RPMI7951 (cell line): ENCODE results near the gene ANKS1A. TPM values are rescaled to one million over a fixed set of nuclear protein-coding genes. Genes with fewer than 3 reads are reported as not detected.

Experiments used
- DNase-seq: peaks from one replicate; pipeline ENCODE4 v3.0.0-alpha.2; 2012; ENCODE audit warnings: low read depth
- total RNA-seq: library from RNA; depleted of rRNA; stranded (reverse); fragments of >200 nt; shearing (Covaris generic); gene quantifications from 2 replicates; pipeline ENCODE4 v1.2.3, GENCODE V29; 2014

The ANKS1A gene
- total RNA-seq, 1 experiment from 2014 or later: 7.4 TPM

DNA sequence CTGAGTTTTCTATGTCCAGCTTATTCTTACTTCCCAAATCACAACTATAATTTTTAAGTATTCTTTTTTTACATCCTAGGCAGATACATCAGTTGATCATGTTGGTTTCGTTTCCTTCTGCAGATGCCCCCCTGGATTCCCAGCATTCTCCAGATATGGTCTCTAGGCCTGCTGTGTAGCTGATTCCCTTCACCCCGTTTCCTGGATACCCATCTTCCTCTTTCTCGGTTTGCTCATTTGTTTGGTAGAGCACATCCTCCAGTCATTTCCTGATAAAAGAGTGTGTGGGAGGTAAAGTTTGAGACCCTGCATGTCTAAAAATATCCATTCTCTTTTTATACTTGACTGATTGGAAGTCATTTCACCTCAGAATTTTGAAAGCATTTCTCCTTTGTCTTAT lies 66.4 kb downstream of the ANKS1A start:
- DNase-seq: no peak

DNA sequence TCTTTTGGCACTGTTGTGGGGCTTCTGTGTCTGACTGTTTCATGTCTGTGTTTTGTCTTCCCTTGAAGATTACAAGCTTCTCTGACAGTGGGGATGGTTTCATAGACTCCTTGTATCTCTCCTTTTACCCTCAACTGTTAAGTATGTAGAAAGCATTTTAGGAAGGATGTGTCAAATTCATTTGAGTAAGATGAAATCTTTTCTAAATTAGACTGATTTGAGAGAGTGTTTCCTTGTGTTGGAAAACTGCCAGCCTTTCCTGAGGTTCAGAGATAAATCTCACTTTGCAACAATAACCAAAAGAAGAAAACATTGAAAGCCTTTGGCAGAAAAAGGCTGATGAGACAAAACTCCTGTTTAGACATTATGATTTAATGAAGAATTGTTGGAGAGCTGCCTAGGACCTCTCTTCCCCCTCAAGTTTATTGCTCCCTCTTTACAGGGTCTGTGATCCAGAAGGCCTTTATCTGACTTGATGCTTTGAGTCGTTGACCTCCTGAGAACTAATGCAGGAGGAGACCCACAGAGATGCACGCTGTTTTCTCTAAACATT lies 68.3 kb downstream of the ANKS1A start:
- no peak for DNase-seq

GRCh38 chr6:34958734-34959133 lies 69.7 kb downstream of the ANKS1A start:
- DNase-seq: no peak

DNA sequence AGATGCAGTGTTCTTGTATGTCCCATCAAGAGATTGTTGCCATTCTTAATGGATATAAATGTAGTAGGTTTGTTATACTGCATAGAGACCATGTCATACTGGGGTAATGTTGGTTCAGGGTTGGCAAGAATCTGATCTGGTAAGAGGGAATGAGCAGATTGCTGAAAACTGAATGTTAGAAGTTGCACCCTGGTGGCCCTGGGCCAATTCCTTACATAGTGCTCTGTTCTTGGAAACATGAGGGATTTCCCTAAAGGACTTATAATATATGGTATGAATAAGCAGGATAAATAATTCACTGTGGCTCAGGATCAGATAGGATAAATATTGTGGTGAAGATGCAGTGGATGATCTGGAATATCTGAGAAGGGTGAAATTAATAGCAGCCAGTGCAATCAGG lies 70.2 kb downstream of the ANKS1A start:
- no peak for DNase-seq

DNA sequence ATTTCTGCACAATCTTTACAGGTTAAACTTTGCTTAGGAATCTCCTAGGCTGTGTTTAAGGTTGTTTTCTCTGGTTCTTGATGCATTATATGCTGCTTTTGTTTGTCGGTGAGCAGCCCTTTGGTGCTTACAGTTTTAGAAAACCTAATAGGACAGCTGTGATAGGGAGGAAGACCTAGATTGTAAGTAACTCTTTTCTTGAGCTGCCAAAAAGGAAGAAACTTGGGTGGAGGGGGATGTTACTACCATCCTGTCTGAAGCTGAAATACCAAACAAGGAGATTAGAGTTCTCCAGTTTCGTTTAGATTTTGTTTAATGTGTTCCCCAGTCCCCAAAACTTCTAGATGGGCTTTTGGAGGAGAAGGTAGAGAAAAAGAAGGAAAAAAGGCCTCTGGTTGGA lies 72.0 kb downstream of the ANKS1A start:
- DNase-seq: no peak

GRCh38 chr6:34961574-34961973 lies 72.5 kb downstream of the ANKS1A start:
- no peak for DNase-seq

GRCh38 chr6:34964564-34964963 lies 75.5 kb downstream of the ANKS1A start:
- peak; percentile 8 for DNase-seq

DNA sequence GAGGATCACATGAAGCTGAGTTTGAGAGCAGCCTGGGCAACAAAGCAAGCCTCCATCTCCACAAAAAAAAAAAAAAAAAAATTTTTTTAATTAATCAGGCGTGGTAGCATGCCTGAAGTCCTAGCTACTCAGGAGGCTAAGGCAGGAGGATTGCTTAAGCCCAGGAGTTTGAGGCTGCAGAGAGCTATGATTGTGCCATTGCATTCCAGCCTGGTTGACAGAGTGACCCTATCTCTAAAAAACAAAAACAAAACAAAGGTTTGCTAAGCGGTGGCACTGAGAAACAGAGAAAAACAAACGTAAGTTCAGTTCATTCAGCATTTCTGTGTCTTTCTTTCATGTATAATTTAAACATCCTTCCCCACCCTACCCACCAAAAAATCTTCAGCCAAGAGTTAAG lies 78.4 kb downstream of the ANKS1A start:
- no peak for DNase-seq

- peak; percentile 22 for DNase-seq
These were observed 80.7 kb downstream of the ANKS1A start for GRCh38 chr6:34969662-34970265.

- DNase-seq: peak; percentile 62
These were observed 81.4 kb downstream of the ANKS1A start for GRCh38 chr6:34970488-34970887.

GRCh38 chr6:34970957-34971356 lies 81.9 kb downstream of the ANKS1A start:
- DNase-seq: peak; percentile 31

DNA sequence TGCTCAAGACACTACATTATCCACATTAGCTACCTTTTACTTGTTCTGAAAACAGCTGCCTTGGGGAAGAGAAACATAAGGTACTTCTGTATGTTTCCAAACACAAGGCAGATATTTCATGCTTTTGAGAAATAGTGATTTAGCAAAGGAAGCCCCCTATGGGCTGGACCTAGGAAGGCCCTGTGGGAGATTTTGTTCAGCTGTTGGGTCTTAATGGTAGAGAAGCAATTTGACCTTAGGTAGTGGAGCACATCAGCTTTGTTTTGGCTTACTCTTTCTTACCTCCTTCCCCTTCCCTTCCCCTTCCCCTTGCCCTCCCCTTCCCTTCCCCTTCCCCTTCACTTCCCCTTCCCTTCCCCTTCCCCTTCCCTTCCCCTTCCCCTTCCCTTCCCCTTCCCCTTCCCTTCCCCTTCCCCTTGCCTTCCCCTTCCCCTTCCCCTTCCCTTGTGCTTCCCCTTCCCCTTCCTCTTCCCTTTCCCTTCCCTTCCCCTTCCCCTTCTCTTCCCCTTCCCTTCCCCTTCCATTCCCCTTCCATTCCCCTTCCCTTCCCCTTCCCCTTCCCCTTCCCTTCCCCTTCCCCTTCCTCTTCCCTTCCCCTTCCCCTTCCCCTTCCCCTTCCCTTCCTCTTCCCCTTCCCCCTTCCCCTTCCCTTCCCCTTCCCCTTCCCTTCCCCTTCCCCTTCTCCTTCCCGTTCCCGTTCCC lies 84.6 kb downstream of the ANKS1A start:
- DNase-seq: no peak

- DNase-seq: no peak
These were observed 85.2 kb downstream of the ANKS1A start for GRCh38 chr6:34974249-34974642.

GRCh38 chr6:34976239-34976638 lies 87.2 kb downstream of the ANKS1A start:
- no peak for DNase-seq

DNA sequence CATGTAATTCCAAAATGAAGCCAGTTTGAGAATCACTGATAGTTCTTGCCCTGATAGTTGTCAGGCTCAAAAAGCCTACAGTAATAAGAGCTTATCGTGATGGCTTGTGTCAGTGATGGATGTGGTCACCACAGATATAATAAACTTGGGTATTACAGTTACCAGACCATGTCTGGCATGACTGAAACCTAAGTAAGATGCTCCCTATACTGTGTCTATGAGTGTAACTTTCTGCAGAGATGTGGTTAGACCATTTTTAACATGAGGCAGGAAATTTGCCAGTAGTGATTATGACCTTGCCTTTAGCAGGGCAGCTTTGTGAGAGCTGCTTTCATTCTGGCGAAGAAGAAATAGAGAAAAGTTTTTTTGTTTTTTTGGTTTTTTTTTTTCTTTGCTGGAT lies 90.2 kb downstream of the ANKS1A start:
- no peak for DNase-seq

DNA sequence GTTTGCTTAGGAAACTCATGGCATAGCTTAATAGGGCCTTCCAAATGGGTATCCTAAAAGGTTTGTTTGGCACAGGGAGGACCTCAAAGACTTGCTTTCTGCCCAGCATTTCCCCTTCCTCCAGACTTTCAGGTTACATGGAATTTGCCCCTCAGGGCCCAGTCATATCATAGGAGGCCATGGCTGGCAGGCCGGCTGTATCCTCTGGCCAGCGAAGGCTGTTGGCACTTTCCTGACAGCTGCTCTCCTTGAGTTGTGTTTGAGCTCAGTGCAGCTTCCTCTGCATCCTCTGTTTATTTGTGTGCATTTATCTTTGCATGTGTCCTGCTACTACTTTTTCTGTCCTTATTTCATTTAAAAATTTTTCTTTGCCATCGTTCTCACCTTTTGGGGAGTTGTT lies 90.9 kb downstream of the ANKS1A start:
- no peak for DNase-seq

- DNase-seq: no peak
These were observed 92.3 kb downstream of the ANKS1A start for GRCh38 chr6:34981366-34981765.

DNA sequence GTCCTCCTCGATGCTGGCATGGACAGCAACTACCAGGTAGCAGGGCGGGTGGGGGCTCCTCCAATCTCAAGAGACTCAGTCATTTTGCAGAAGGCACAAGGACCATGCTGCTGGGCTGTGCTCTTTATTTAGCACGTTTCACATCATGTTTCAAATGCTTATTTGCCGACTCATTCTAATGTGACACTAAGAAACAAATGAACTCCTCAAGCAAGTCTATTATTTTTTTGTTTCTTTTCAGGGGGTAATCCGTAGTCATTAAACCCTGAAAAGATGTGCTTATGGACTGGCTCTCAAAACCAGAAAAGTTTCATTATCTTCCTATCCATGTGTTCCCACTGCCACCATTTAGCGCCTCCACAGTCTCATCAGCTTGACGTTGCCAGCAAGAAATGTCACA lies 92.9 kb downstream of the ANKS1A start:
- DNase-seq: peak; percentile 15

DNA sequence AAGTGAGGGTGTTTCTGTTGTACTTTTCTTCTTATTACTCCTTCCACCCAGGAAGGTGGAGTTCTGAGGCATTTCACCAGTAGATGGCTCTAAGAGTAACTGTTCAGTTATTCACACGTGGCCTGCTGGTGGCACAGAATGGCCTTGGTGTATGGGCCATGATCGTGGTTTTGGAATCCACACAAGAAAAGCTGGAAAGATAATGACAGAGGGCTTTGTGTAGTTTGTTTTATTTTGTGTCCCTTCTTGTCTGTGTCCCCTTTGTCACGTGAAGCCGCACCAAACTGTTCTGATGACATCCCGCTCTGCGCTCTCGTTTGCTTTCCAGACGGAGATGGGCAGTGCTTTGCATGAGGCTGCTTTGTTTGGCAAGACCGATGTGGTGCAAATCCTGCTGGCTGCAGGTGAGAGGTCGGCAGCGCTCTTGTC lies 93.4 kb downstream of the ANKS1A start:
- peak; percentile 31 for DNase-seq

DNA sequence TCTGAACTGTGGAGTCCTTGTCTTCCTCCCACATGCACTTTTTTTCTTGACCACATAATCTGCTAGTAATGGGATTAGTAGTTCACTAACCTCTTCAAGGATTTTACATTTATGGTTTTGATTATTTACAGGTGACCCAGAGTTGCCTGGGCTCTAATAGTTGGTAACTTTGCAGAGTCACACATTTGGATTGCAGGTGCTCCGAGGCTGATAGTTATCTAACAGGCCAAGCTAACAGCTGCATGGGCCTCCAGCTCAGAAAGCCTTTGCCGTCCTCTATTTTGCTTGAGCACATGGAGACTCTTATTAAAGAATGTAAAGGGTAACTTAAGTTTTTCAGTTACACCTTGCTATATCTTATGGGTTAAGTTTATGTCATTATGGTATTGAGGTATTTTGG lies 95.4 kb downstream of the ANKS1A start:
- no peak for DNase-seq

DNA sequence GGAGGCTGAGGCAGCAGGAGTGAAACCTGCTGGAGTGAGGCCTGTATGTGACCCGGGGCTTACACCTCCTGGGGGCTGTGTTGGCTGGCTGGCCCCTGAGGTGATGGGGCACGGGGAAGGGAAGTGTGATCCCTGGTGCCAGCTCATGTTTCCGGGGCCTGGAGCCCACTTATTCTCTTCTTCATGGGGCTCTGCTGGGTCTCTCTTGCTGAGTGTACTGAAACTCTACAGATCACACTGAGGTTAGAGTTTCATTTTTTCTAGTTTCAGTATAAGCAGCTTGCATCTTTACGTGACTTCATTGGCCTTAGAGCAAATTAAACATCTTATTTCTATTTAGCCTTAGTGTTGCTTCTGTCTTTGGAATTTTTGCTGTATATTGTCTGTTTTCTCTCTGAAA lies 96.2 kb downstream of the ANKS1A start:
- no peak for DNase-seq

DNA sequence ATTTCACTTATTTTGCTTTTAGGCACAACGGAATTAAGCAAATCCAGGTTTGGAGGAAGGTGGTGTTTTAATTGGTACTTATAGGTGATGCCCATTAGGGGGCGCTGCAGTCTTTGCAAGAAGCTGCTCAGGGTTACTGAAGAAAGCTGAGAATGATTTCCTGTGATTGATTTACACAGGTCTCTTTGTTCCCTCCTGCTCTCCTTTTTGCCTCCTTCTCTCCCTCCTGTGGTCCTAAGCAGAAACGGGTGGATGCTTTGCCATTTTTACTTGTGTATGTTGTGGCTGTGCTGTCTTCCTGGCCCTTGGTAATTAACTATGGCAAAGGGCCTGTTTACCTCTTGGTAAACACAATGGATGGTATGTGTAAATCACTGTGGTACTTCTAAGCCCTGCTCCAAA lies 97.8 kb downstream of the ANKS1A start:
- peak; percentile 70 for DNase-seq

- no peak for DNase-seq
These were observed 98.5 kb downstream of the ANKS1A start for GRCh38 chr6:34987506-34987905.
